CD4-positive, alpha-beta memory T cell (primary cell): ENCODE measurements around the gene ATP6V1G2. TPM values are rescaled to one million over a fixed set of nuclear protein-coding genes. Genes with fewer than 3 reads are reported as not detected.
A peak's percentile ranks its signal among the peaks of the same experiment; 100 is the strongest.

Experiments used
- CTCF ChIA-PET: fragments of 350-600 bp; sonication (Branson Sonifier 250); formaldehyde crosslinking; loops from one replicate; lab custom pipeline; 2021; ENCODE audit warnings: inconsistent platforms; ENCODE audit not compliant: partially characterized antibody; lab: Charles Lee
- POLR2A ChIA-PET: fragments of 350-600 bp; sonication (Branson Sonifier 250); formaldehyde crosslinking; loops from one replicate; lab custom pipeline; 2021; ENCODE audit not compliant: partially characterized antibody; lab: Charles Lee
- DNase-seq, 5 donors: peaks; one replicate each; pipeline versions ENCODE4 v3.0.0 to v3.0.0-alpha.2; 2020 to 2022; ENCODE audit warnings: mixed read lengths in 1 of 5
- H3K27ac ChIP-seq: one replicate; pipeline ENCODE4 v1.7.0; 2013; ENCODE audit warnings: low read depth, low read length
- H3K27me3 ChIP-seq: 2 replicates; pipeline ENCODE4 v1.7.0; 2013; ENCODE audit warnings: mild to moderate bottlenecking, low read length, moderate library complexity; ENCODE audit not compliant: insufficient read depth
- H3K36me3 ChIP-seq: 2 replicates; pipeline ENCODE4 v1.7.0; 2013; ENCODE audit warnings: mild to moderate bottlenecking, low read length, moderate library complexity; ENCODE audit not compliant: insufficient read depth
- H3K4me1 ChIP-seq: 2 replicates; pipeline ENCODE4 v1.7.0; 2013; ENCODE audit warnings: mild to moderate bottlenecking, low read length, moderate library complexity; ENCODE audit not compliant: insufficient read depth
- H3K4me3 ChIP-seq, 2 donors: one replicate each; pipeline ENCODE4 v1.7.0; 2013; ENCODE audit warnings: low read length in 2 of 2, mild to moderate bottlenecking in 1 of 2
- H3K9me3 ChIP-seq, 2 donors: one replicate each; pipeline ENCODE4 v1.7.0; 2013; ENCODE audit warnings: low read length in 2 of 2, control low read depth in 1 of 2; ENCODE audit not compliant: control insufficient read depth in 1 of 2
- H3K27ac Mint-ChIP-seq, 7 donors: one replicate each; pipeline ENCODE4 v1.8.0; 2020 to 2021; ENCODE audit warnings: mixed read lengths in 7 of 7, mild to moderate bottlenecking in 6 of 7, inconsistent platforms in 3 of 7, moderate library complexity in 3 of 7
- H3K27me3 Mint-ChIP-seq, 2 donors: one replicate each; pipeline ENCODE4 v1.8.0; 2020 to 2021; ENCODE audit warnings: mixed read lengths in 2 of 2
- H3K36me3 Mint-ChIP-seq, 2 donors: one replicate each; pipeline ENCODE4 v1.8.0; 2020 to 2021; ENCODE audit warnings: mixed read lengths in 2 of 2, inconsistent platforms in 1 of 2, mild to moderate bottlenecking in 1 of 2
- H3K4me1 Mint-ChIP-seq, 4 donors: one replicate each; pipeline ENCODE4 v1.8.0; 2020 to 2021; ENCODE audit warnings: mixed read lengths in 4 of 4, mild to moderate bottlenecking in 1 of 4
- H3K4me3 Mint-ChIP-seq, 8 donors: one replicate each; pipeline ENCODE4 v1.8.0; 2020 to 2021; ENCODE audit warnings: mixed read lengths in 8 of 8, mild to moderate bottlenecking in 7 of 8, moderate library complexity in 6 of 8, inconsistent platforms in 3 of 8
- H3K9me3 Mint-ChIP-seq, 8 donors: one replicate each; pipeline ENCODE4 v1.8.0; 2020 to 2021; ENCODE audit warnings: mixed read lengths in 8 of 8, mild to moderate bottlenecking in 5 of 8, inconsistent platforms in 3 of 8, moderate library complexity in 1 of 8
- intact Hi-C: fragments of 100-400 bp; cut with micrococcal nuclease; formaldehyde crosslinking; loops from one replicate; pipeline ENCODE4 v1.15.1; 2023
- polyA plus RNA-seq, 2 donors: library from polyadenylated mRNA; unstranded; fragments of 300-500 nt; fragmentation: Illumina TruSeq; gene quantifications; one replicate each; pipeline ENCODE4 v1.2.3, GENCODE V29; 2021
- total RNA-seq, 2 experiments: library from RNA; stranded (reverse); gene quantifications; one replicate each; pipeline ENCODE4 v1.2.3, GENCODE V29; 2021

ATP6V1G2 gene
- total and polyA plus RNA-seq, 4 experiments from 2014 or later, result 0.84 to 7.2 (median 3.5) TPM

DNA sequence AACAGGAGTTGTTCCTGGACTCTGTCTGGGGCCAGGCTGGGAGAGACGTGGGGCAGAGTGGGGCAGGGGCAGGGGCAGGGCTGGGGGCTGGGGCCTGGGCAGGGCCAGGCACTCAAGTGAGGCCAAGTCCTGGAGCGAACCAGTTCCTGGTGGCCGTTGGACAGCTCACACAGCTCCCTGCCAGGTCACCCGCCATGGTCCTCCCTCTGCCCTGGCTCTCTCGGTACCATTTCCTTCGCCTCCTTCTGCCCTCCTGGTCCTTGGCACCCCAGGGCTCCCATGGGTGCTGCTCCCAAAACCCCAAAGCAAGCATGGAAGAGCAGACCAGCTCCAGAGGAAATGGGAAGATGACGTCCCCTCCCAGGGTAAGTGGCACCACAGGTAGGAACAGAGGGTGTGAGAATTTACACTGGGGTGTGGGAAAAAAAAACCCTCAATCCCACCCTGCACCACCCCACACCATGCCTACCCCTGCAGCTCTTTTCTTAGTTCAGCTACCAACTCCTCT, 17.5 kb downstream of the ATP6V1G2 start, which contains the start of gene MCCD1:
Gene MCCD1, plus strand, starts transcription at position 142 of the 508 bp plus-strand sequence. Its CDS starts 53 bp downstream, at position 195.
- Mint-ChIP-seq H3K36me3 (peaks cover 30 to 42% of the 10 kb centered on the region in 2 donors), H3K4me3 (no peak within 1 kb of the TSS), H3K27me3 (no peaks in the 10 kb centered on the region), H3K27ac (peak within 1 kb of the TSS in 3 of 7 donors; percentile 41 to 62 (median 52)), H3K9me3 (no peaks in the 10 kb centered on the region), H3K4me1 (peaks cover 4 to 16% (median 6%) of the 10 kb centered on the region in 4 donors)
- CTCF ChIA-PET, result interaction anchor here (1.2 to 1.6 kb wide), 2 partner anchors 11 to 70 kb away, joined by 3 to 4 read pairs; no protein-coding TSS in a partner anchor
- POLR2A ChIA-PET, result interaction anchor here (0.6 to 5.6 kb wide), 6 partner anchors 11 to 136 kb away, joined by 3 to 38 read pairs (median 4); partner anchors contain the start of genes DDX39B and MICB
- no peak within 1 kb of the TSS for H3K4me3 ChIP-seq
- H3K27me3 ChIP-seq, result no peaks in the 10 kb centered on the region
- peaks cover 41% of the 10 kb centered on the region for H3K36me3 ChIP-seq
- no peaks in the 10 kb centered on the region for H3K9me3 ChIP-seq
- peaks cover 3% of the 10 kb centered on the region for H3K4me1 ChIP-seq
- DNase-seq, result no peak
- intact Hi-C loops, result no loop called here
- H3K27ac ChIP-seq, result no peak within 1 kb of the TSS

DNA sequence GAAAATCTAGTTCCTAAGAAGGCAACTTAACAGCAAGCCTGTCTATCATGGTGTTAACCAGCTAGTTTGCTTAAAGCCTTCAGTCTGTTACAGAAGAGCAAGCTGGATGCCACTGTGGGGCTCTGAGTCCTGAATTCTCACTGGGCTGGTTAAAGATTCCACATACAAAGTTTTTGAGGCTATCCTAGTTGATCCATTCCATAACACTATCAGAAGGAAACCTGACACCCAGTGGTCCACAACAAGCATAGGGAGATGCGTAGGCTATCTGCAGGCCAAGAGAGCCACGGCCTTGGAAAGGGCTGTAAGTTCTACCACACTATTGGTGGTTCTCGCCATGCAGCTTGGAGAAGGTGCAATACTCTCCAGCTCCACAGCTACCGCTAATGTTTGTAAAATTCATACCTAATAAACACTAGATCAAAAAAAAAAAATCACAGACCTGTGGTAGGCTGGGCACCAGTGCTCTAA, 18.1 kb downstream of the ATP6V1G2 start:
- no peaks in the 10 kb centered on the region for H3K27me3 ChIP-seq
- POLR2A ChIA-PET, result interaction anchor here (0.6 to 5.6 kb wide), 3 partner anchors 12 to 135 kb away, joined by 4 to 38 read pairs (median 4); partner anchors contain the start of gene DDX39B
- Mint-ChIP-seq H3K27ac (peak overlapping the region in 2 of 7 donors; percentile 52 to 62), H3K27me3 (no peaks in the 10 kb centered on the region), H3K36me3 (peaks cover 25 to 37% of the 10 kb centered on the region in 2 donors), H3K4me1 (peaks cover 3 to 14% (median 6%) of the 10 kb centered on the region in 4 donors), H3K9me3 (no peaks in the 10 kb centered on the region), H3K4me3 (no peak overlapping the region)
- no peak overlapping the region for H3K27ac ChIP-seq
- H3K9me3 ChIP-seq, result no peaks in the 10 kb centered on the region
- intact Hi-C loops, result no loop called here
- DNase-seq, result no peak
- peaks cover 3% of the 10 kb centered on the region for H3K4me1 ChIP-seq
- H3K36me3 ChIP-seq, result peaks cover 36% of the 10 kb centered on the region
- CTCF ChIA-PET, result no interaction called here
- no peak overlapping the region for H3K4me3 ChIP-seq

- peaks cover 0 to 2% of the 10 kb centered on the region in 2 donors for H3K27me3 Mint-ChIP-seq
- H3K4me3 ChIP-seq, result no peak overlapping the region
- peaks cover 10 to 19% of the 10 kb centered on the region in 2 donors for H3K36me3 Mint-ChIP-seq
- no peaks in the 10 kb centered on the region for H3K4me1 ChIP-seq
- H3K27ac Mint-ChIP-seq, result peak overlapping the region in 3 of 7 donors; percentile 24 to 49 (median 42)
- H3K4me1 Mint-ChIP-seq, result peaks cover 0 to 6% (median 3%) of the 10 kb centered on the region in 4 donors
- no peaks in the 10 kb centered on the region for H3K9me3 ChIP-seq
- peaks cover 15% of the 10 kb centered on the region for H3K36me3 ChIP-seq
- no peaks in the 10 kb centered on the region for H3K27me3 ChIP-seq
- intact Hi-C loops, result no loop called here
- H3K9me3 Mint-ChIP-seq, result no peaks in the 10 kb centered on the region
- CTCF ChIA-PET, result interaction anchor here (1.1 to 1.6 kb wide), 3 partner anchors 9 to 25 kb away, joined by 3 to 5 read pairs (median 4); partner anchors contain the start of gene DDX39B
- DNase-seq, result no peak
- POLR2A ChIA-PET, result interaction anchor here (0.6 to 5.6 kb wide), 2 partner anchors 14 to 1794 kb away, joined by 3 to 38 read pairs; partner anchors contain the start of gene DDX39B
- no peak overlapping the region for H3K4me3 Mint-ChIP-seq
- H3K27ac ChIP-seq, result no peak overlapping the region
Measured at GRCh38 chr6:31525932-31526591, 20.3 kb downstream of the ATP6V1G2 start.

- Mint-ChIP-seq H3K36me3 (peaks cover 5 to 15% of the 10 kb centered on the region in 2 donors), H3K4me3 (no peak overlapping the region), H3K27me3 (peaks cover 0 to 3% of the 10 kb centered on the region in 2 donors), H3K4me1 (peaks cover 0 to 5% (median 3%) of the 10 kb centered on the region in 4 donors), H3K27ac (no peak overlapping the region), H3K9me3 (no peaks in the 10 kb centered on the region)
- no peak for DNase-seq
- Histone ChIP-seq H3K27ac (no peak overlapping the region), H3K4me1 (no peaks in the 10 kb centered on the region), H3K27me3 (no peaks in the 10 kb centered on the region), H3K4me3 (no peak overlapping the region), H3K9me3 (no peaks in the 10 kb centered on the region), H3K36me3 (peaks cover 11% of the 10 kb centered on the region)
- POLR2A ChIA-PET, result interaction anchor here (5.6 kb wide), 1 partner anchor 15 kb away, joined by 38 read pairs; the partner anchor contains the start of gene DDX39B
- intact Hi-C loops, result no loop called here
- CTCF ChIA-PET, result interaction anchor here (1.1 to 1.6 kb wide), 3 partner anchors 8 to 26 kb away, joined by 3 to 5 read pairs (median 4); partner anchors contain the start of gene DDX39B
Measured at GRCh38 chr6:31525553-31525931, 20.9 kb downstream of the ATP6V1G2 start.

DNA sequence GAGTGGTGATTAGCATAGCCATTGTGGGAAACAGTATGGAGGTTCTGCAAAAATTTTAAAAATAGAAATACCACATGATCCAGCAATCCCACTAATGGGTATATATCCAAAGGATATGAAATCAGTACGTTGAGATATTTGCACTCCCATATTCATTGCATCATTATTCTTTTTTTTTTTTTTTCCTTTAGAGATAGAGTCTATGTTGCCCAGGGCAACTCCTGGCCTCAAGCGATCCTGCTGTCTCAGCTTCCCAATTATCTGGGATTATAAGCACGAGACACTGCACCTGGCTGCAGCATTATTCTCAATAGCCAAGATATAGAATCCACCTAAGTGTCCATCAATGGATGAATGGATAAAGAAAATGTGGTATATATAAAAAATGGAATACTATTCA, 24.6 kb downstream of the ATP6V1G2 start:
- CTCF ChIA-PET, result no interaction called here
- Mint-ChIP-seq H3K9me3 (no peaks in the 10 kb centered on the region), H3K36me3 (no peaks in the 10 kb centered on the region), H3K27ac (no peak overlapping the region), H3K4me1 (peaks cover 0 to 4% (median 0%) of the 10 kb centered on the region in 4 donors), H3K27me3 (peaks cover 0 to 5% of the 10 kb centered on the region in 2 donors), H3K4me3 (no peak overlapping the region)
- DNase-seq, result no peak
- POLR2A ChIA-PET, result no interaction called here
- Histone ChIP-seq H3K4me3 (no peak overlapping the region), H3K36me3 (no peaks in the 10 kb centered on the region), H3K27ac (no peak overlapping the region), H3K9me3 (no peaks in the 10 kb centered on the region), H3K4me1 (no peaks in the 10 kb centered on the region), H3K27me3 (no peaks in the 10 kb centered on the region)
- intact Hi-C loops, result no loop called here

- Mint-ChIP-seq H3K27ac (peak overlapping the region in 2 of 7 donors; percentile 43 to 73), H3K9me3 (no peaks in the 10 kb centered on the region), H3K27me3 (peaks cover 0 to 3% of the 10 kb centered on the region in 2 donors), H3K36me3 (peaks cover 21 to 22% of the 10 kb centered on the region in 2 donors), H3K4me3 (no peak overlapping the region), H3K4me1 (no peaks in the 10 kb centered on the region)
- H3K36me3 ChIP-seq, result peaks cover 15% of the 10 kb centered on the region
- no peak overlapping the region for H3K4me3 ChIP-seq
- no peaks in the 10 kb centered on the region for H3K27me3 ChIP-seq
- no peak for DNase-seq
- CTCF ChIA-PET, result no interaction called here
- no peaks in the 10 kb centered on the region for H3K4me1 ChIP-seq
- H3K9me3 ChIP-seq, result no peaks in the 10 kb centered on the region
- intact Hi-C loops, result no loop called here
- POLR2A ChIA-PET, result no interaction called here
- H3K27ac ChIP-seq, result no peak overlapping the region
Measured at GRCh38 chr6:31513456-31514165, 32.8 kb downstream of the ATP6V1G2 start.
